HCT116 (cell line): ENCODE data around the gene ZC3H12C. TPM values are rescaled to one million over a fixed set of nuclear protein-coding genes. Genes with fewer than 3 reads are reported as not detected.

Experiments used
- ATAC-seq: fragments of 200-7000 bp; cut with Tn5 transposase; 2 replicates; pipeline ENCODE4 v1.9.1; 2020; ENCODE audit warnings: mild to moderate bottlenecking, moderate library complexity
- BruUV-seq: library from RNA; stranded (reverse); fragments of 400-500 nt; replicated peaks from 2 replicates; lab custom pipeline; 2021; lab: Mats Ljungman, UMichigan
- CTCF ChIA-PET: fragments of 300-600 bp; sonication (Branson Sonifier 250); formaldehyde crosslinking; loops from one replicate; lab custom pipeline; 2021; ENCODE audit warnings: antibody characterized with exemption; lab: Charles Lee
- POLR2A ChIA-PET: fragments of 300-600, 350-600 bp; sonication (Branson Sonifier 250); formaldehyde crosslinking; loops from one replicate; lab custom pipeline; 2021; ENCODE audit warnings: antibody characterized with exemption; lab: Charles Lee
- RAD21 ChIA-PET, 2 experiments: fragments of 300-600 bp; sonication (Branson Sonifier 250); formaldehyde crosslinking; loops; one replicate each; lab custom pipeline; 2023; ENCODE audit warnings: low total read pairs in 2 of 2; ENCODE audit not compliant: uncharacterized antibody in 2 of 2, unreplicated experiment in 2 of 2, low non-redundant PET in 1 of 2; lab: Charles Lee
- DNase-seq: peaks from one replicate; pipeline ENCODE4 v3.0.0-alpha.2; 2010; ENCODE audit warnings: low read depth, low spot score
- H2AFZ ChIP-seq: fragments of 200-600 bp; shearing (Covaris generic), sonication (generic); 2 replicates; pipeline ENCODE4 v1.6.1; 2017; ENCODE audit warnings: low read depth, mixed run types, mixed read lengths, antibody characterized with exemption, low read length; ENCODE audit not compliant: poor library complexity, severe bottlenecking
- H3K27ac ChIP-seq: 2 replicates; pipeline ENCODE4 v1.5.1; 2012; ENCODE audit warnings: low read depth, low read length
- H3K27me3 ChIP-seq: fragments of 200-600 bp; sonication (generic); 2 replicates; pipeline ENCODE4 v1.6.1; 2016; ENCODE audit warnings: mixed run types, low read length, mixed read lengths; ENCODE audit not compliant: insufficient read depth
- H3K36me3 ChIP-seq, 2 experiments: fragments of 200-500 bp in 1 of 2; fragments of 200-600 bp in 1 of 2; sonication (Bioruptor generic) in 1 of 2; sonication (generic) in 1 of 2; 2 replicates each; pipeline versions ENCODE4 v1.5.1 to v1.6.1; 2014 to 2016; ENCODE audit warnings: low read length in 2 of 2, inconsistent platforms in 1 of 2, mixed read lengths in 1 of 2, mixed run types in 1 of 2; ENCODE audit not compliant: insufficient read depth in 2 of 2, control insufficient read depth in 1 of 2
- H3K4me1 ChIP-seq, 2 experiments: fragments of 200-600 bp in 1 of 2; sonication (generic) in 1 of 2; 2 replicates each; pipeline versions ENCODE4 v1.5.1 to v1.6.1; 2012 to 2017; ENCODE audit warnings: low read length in 2 of 2, inconsistent platforms in 1 of 2, mild to moderate bottlenecking in 1 of 2, mixed read lengths in 1 of 2, mixed run types in 1 of 2, moderate library complexity in 1 of 2; ENCODE audit not compliant: insufficient read depth in 2 of 2, control insufficient read depth in 1 of 2
- H3K4me2 ChIP-seq: fragments of 200-600 bp; sonication (generic); 2 replicates; pipeline ENCODE4 v1.6.1; 2017; ENCODE audit warnings: mixed run types, low read length, mixed read lengths
- H3K4me3 ChIP-seq, 2 experiments: fragments of 200-600 bp in 1 of 2; sonication (generic) in 1 of 2; replicated peaks in 1 of 2; 2 replicates each; pipeline ENCODE4 v1.5.1; 2011 to 2016; ENCODE audit warnings: low read length in 2 of 2, control low read depth in 1 of 2, low read depth in 1 of 2, mild to moderate bottlenecking in 1 of 2, mixed read lengths in 1 of 2, mixed run types in 1 of 2
- H3K79me2 ChIP-seq: fragments of 200-600 bp; sonication (generic); 2 replicates; pipeline ENCODE4 v1.6.1; 2017; ENCODE audit warnings: mild to moderate bottlenecking, mixed run types, low read length, moderate library complexity, mixed read lengths; ENCODE audit not compliant: insufficient read depth
- H3K9ac ChIP-seq: fragments of 200-600 bp; sonication (generic); 2 replicates; pipeline ENCODE4 v1.6.1; 2016; ENCODE audit warnings: low read length, mixed read lengths
- H3K9me2 ChIP-seq: fragments of 200-600 bp; sonication (generic), shearing (Covaris generic); 2 replicates; pipeline ENCODE4 v1.6.1; 2017; ENCODE audit warnings: mixed run types, mild to moderate bottlenecking, moderate library complexity; ENCODE audit not compliant: insufficient read depth
- H3K9me3 ChIP-seq, 2 experiments: fragments of 200-500 bp in 1 of 2; fragments of 200-600 bp in 1 of 2; sonication (Bioruptor generic) in 1 of 2; sonication (generic) in 1 of 2; 2 replicates each; pipeline ENCODE4 v1.6.1; 2014 to 2017; ENCODE audit warnings: low read length in 2 of 2, mixed read lengths in 2 of 2, inconsistent platforms in 1 of 2, low read depth in 1 of 2, mild to moderate bottlenecking in 1 of 2, mixed run types in 1 of 2, moderate library complexity in 1 of 2; ENCODE audit not compliant: control insufficient read depth in 1 of 2, insufficient read depth in 1 of 2
- H4K20me1 ChIP-seq: fragments of 200-600 bp; sonication (generic), shearing (Covaris generic); 2 replicates; pipeline ENCODE4 v1.6.1; 2017; ENCODE audit warnings: mixed run types, mild to moderate bottlenecking, moderate library complexity; ENCODE audit not compliant: insufficient read depth
- ATF3 ChIP-seq: IDR thresholded peaks from 2 replicates; pipeline ENCODE4 v1.6.1; 2012
- CBX3 ChIP-seq: IDR thresholded peaks from 2 replicates; pipeline ENCODE4 v1.6.1; 2012; ENCODE audit warnings: low read depth
- CEBPB ChIP-seq: IDR thresholded peaks from 2 replicates; pipeline ENCODE4 v1.6.1; 2012; ENCODE audit warnings: low read depth
- CTCF ChIP-seq, 3 experiments: fragments of 200-600 bp in 1 of 3; sonication (generic) in 1 of 3; IDR thresholded peaks in 2 of 3; conservative IDR thresholded peaks in 1 of 3; 2 replicates each; pipeline ENCODE4 v1.5.1; 2012 to 2017; ENCODE audit warnings: low read depth in 2 of 3, low read length in 2 of 3, antibody characterized with exemption in 1 of 3, borderline replicate concordance in 1 of 3, control low read depth in 1 of 3, mild to moderate bottlenecking in 1 of 3, mixed read lengths in 1 of 3, mixed run types in 1 of 3, moderate library complexity in 1 of 3; ENCODE audit not compliant: insufficient read depth in 1 of 3
- EGR1 ChIP-seq: IDR thresholded peaks from 2 replicates; pipeline ENCODE4 v1.6.1; 2012; ENCODE audit warnings: low read depth
- ELF1 ChIP-seq: IDR thresholded peaks from 2 replicates; pipeline ENCODE4 v1.6.1; 2012; ENCODE audit warnings: low read depth, borderline replicate concordance
- EZH2phosphoT487 ChIP-seq: fragments of 200-600 bp; IDR thresholded peaks from 2 replicates; pipeline ENCODE4 v1.6.1; 2018; ENCODE audit warnings: antibody characterized with exemption, borderline replicate concordance
- FOSL1 ChIP-seq: IDR thresholded peaks from 2 replicates; pipeline ENCODE4 v1.6.1; 2012; ENCODE audit warnings: low read depth
- JUND ChIP-seq: IDR thresholded peaks from 2 replicates; pipeline ENCODE4 v1.6.1; 2012
- POLR2A ChIP-seq: IDR thresholded peaks from 2 replicates; pipeline ENCODE4 v1.7.0; 2011; ENCODE audit warnings: borderline replicate concordance; ENCODE audit not compliant: insufficient read depth, insufficient read length; ENCODE audit errors: extremely low read depth
- POLR2AphosphoS5 ChIP-seq: IDR thresholded peaks from 2 replicates; pipeline ENCODE4 v1.6.1; 2011; ENCODE audit warnings: mild to moderate bottlenecking, low read depth, low read length, moderate library complexity
- RAD21 ChIP-seq: IDR thresholded peaks from 2 replicates; pipeline ENCODE4 v1.6.1; 2012; ENCODE audit warnings: low read depth, mild to moderate bottlenecking
- REST ChIP-seq: IDR thresholded peaks from 2 replicates; pipeline ENCODE4 v1.6.1; 2012; ENCODE audit warnings: low read depth
- SIN3A ChIP-seq: IDR thresholded peaks from 2 replicates; pipeline ENCODE4 v1.6.1; 2012; ENCODE audit warnings: low read depth
- SRF ChIP-seq: IDR thresholded peaks from 2 replicates; pipeline ENCODE4 v1.6.1; 2012; ENCODE audit warnings: low read depth
- TCF7L2 ChIP-seq: IDR thresholded peaks from 2 replicates; pipeline ENCODE4 v1.7.0; 2011; ENCODE audit warnings: borderline replicate concordance, inconsistent platforms; ENCODE audit not compliant: insufficient read depth, insufficient read length; ENCODE audit errors: extremely low read depth
- YY1 ChIP-seq: IDR thresholded peaks from 2 replicates; pipeline ENCODE4 v1.6.1; 2011; ENCODE audit warnings: low read length, low read depth, moderate library complexity, mild to moderate bottlenecking; ENCODE audit not compliant: insufficient replicate concordance; ENCODE audit errors: extremely low read depth
- ZFX ChIP-seq: fragments of 450-650 bp; IDR thresholded peaks from 2 replicates; pipeline ENCODE4 v1.6.1; 2017
- ZNF274 ChIP-seq: fragments of 200-500 bp; sonication (Bioruptor generic); IDR thresholded peaks from 2 replicates; pipeline ENCODE4 v1.6.1; 2014; ENCODE audit warnings: mild to moderate bottlenecking, low read depth, low read length, inconsistent platforms
- intact Hi-C: fragments of 100-400 bp; cut with micrococcal nuclease; formaldehyde crosslinking; loops from 2 replicates; pipeline ENCODE4 v1.10.0; 2022
- total RNA-seq: library from RNA; stranded (reverse); gene quantifications from one replicate; pipeline ENCODE4 v1.2.1, GENCODE V29; 2021; ENCODE audit not compliant: unreplicated experiment

ZC3H12C gene
- total RNA-seq, 1 experiment from 2014 or later: 10.2 TPM

- H3K27ac ChIP-seq: no peak overlapping the region
- no TSS peak for BruUV-seq
- H3K9ac ChIP-seq: no peak overlapping the region
- no peaks in the 10 kb centered on the region for H3K27me3 ChIP-seq
- peaks cover 5 to 36% of the 10 kb centered on the region in 2 experiments; a peak in 3 of 4 replicates for H3K4me1 ChIP-seq
- ChIA-PET POLR2A (no interaction called here), CTCF (interaction anchor here (1.2 kb wide), 1 partner anchor 189 kb away, joined by 3 read pairs; no protein-coding TSS in a partner anchor), RAD21 (no interaction called here)
- no peaks in the 10 kb centered on the region for H3K36me3 ChIP-seq
- H3K79me2 ChIP-seq: no peaks in the 10 kb centered on the region
- intact Hi-C loops: no loop called here
- DNase-seq (no peak), ATAC-seq (no peak; the same call in 1 of the 2 replicates)
- H2AFZ ChIP-seq: no peak overlapping the region
- no peak overlapping the region for H3K4me2 ChIP-seq
- no peaks in the 10 kb centered on the region for H3K9me2 ChIP-seq
- H3K9me3 ChIP-seq: no peaks in the 10 kb centered on the region
- H3K4me3 ChIP-seq: no peak overlapping the region
- H4K20me1 ChIP-seq: no peaks in the 10 kb centered on the region
- TF ChIP-seq ZFX (no peak), CBX3 (no peak), REST (no peak), TCF7L2 (no peak), POLR2A (no peak), ELF1 (no peak), YY1 (no peak), RAD21 (no peak), FOSL1 (no peak), SRF (no peak), CEBPB (no peak), EZH2phosphoT487 (no peak), CTCF (IDR thresholded peaks at IDR 0.05 in 2 of 3, conservative IDR thresholded peaks at IDR 0.05 in 1 of 3; ENCODE audit: borderline replicate concordance in 1 of 3, insufficient read depth in 1 of 3, low read depth in 2 of 3, low read length in 2 of 3) (no peak), SIN3A (no peak), ZNF274 (no peak), POLR2AphosphoS5 (no peak), ATF3 (no peak), EGR1 (no peak), JUND (no peak)
Measured at GRCh38 chr11:110187731-110188130, 94.5 kb downstream of the ZC3H12C start.
